Midbrain (tissue), 1 donor: ENCODE data around the gene SF3B5.
"Not testable (repeated sequence)": the region's sequence is repeated elsewhere in the genome, so short reads cannot be mapped to it uniquely, and the experiment has no call there.

ENCODE experiments used
- DNase-seq: peaks from one replicate; lab custom pipeline; 2025; lab: John Stamatoyannopoulos, UW

SF3B5 gene

DNA sequence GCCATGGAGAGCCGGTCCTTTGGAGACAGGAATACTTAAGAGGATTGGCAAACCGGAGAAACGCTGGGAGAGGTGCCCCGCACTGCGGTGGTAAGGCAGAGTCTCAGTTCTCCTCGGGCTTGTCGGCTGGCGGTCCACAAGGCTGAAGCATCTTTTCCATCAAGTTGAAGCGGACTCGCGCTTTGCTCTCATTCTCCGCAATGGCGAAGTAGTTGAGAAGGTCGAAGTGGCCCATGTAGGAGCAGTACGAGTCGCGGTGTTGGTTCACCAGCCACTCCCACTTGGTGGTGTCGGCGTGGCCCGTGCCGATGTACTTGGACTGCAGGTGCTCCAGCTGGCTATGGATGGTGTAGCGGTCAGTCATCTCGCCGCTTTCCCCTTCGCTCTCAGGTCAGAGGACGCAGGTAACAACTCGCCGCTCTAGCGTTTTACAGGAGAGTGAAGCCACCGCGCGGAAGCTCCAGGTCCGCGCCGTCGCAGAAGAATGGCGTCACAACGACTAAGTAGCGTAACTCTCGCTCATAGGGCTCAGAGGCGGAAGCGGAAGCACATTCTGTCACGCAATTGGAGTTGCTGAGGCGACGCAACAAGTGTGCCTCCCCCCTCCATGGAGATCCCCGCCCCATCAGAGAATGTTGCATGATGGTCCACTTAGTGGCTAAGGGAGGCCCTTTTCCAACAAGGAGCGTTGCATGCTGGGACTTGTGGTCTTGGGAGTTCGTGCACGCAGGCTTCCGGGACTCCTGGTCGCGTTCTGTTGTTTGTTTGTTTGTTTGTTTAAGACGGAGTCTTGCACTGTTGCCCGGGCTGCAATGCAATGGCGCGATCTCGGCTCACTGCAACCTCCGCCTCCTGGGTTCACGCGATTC is at the start of gene SF3B5:
Gene SF3B5, minus strand, starts transcription at position 440 of the 869 bp plus-strand sequence. Its CDS starts 76 bp downstream, at position 364.
- DNase-seq, result peak; percentile 100

DNA sequence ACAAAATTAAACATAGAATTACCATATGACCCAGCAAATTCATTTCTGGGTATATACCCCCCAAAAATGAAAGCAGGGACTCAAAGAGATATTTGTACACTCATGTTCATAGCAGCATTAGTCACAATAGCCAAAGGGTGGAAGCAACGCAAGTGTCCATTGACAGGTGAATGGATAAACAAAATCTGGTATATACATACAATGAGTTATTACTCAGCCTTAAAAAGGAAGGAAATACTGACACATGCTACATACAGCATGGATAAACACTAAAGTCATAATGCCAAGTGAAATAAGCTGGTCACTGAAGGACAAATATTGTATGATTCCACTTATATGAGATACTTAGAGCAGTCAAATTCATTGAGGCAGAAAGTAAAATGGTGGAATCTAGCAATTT is 49.6 kb upstream of the SF3B5 start:
- no peak for DNase-seq

DNA sequence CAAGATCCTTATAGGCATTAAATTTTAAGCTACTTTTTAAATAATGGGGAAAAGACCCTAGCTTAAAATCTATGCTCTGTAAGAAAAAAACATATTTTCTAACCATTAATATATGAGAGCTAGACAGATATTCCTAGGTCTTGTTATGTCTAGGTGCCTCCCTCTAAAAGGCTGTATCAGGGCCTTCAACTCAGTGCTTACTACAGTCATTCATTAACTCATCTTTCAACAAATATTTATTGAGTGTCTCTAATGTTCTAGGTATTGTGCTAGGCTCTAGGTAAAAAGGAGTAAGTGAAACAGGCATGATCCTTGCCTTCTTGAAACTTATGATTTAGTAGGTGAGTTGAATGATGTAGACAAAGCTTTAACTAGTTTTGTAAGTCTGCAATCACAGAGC is 48.5 kb upstream of the SF3B5 start:
- DNase-seq, result no peak

DNA sequence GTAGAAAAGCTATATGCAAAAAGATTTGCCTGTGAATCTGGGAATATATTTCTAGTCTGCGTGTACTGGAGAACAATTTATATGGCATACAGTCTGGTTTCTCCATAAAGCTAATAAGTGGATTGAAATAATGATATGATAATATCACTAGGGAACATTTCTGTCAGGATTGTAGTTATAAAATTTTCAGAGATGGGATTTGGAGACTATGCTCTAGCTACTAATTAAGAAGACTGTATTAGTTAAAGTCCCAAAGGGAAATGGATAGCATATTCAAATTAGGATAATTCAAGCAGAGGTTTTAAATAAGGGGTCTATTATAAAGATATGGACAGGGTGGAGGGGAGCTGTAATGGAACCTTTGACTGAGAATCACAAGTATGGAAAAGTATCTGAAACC is 47.7 kb upstream of the SF3B5 start:
- DNase-seq, result no peak

DNA sequence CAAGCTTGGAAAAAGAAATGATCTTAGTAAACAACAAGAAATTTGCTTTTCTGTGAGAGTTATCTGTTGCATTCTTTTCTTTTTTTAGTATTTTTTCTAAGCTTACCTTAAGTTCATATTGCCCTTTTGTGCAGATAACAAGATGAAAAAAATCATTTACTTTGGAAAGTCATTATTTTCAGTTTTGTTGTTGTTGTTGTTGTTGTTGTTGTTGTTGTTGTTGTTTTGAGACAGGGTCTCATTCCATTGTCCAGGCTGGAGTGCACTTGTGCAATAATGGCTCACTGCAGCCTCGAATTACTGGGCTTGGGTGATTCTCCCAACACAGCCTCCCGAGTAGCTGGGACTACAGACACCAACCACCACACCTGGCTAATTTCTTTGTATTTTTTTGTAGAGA is 46.1 kb upstream of the SF3B5 start:
- DNase-seq, result no peak

DNA sequence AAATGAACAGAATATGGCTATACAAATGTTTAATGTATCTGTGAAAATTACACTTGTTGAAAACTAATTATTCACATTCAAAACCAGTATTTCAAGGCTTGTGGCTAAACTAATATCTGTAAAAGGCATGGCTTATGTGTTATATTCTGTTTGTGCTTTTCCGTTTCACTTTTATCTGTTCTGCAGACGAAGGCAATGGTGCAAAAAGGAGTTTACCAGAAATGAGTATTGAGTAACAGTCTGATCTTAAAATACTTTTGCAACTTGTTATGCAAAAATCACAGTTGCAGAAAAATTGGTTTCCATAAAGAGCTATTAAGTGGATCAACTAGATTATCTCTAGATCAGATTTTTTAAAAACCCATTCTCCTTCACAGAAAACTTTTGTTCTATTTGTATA is 45.5 kb upstream of the SF3B5 start:
- no peak for DNase-seq

DNA sequence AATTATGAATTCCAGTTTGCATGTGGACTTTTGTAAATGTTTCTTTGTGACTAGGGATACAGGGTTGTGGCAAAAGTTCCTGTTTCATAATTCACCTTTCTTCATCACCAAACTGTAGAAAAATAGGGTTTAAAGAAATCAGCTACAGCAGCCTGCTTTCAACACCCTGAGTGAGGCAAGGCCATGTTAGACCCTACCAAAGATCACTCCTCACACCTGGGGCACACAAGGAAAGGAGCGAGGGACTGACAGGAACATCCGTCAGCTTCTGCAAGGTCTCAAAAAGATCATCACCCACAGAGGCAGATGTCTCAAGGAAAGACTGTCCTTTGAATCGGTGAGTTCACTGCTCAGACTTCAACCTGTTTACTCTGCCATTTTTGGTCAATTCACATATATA is 44.4 kb upstream of the SF3B5 start:
- DNase-seq, result no peak

DNA sequence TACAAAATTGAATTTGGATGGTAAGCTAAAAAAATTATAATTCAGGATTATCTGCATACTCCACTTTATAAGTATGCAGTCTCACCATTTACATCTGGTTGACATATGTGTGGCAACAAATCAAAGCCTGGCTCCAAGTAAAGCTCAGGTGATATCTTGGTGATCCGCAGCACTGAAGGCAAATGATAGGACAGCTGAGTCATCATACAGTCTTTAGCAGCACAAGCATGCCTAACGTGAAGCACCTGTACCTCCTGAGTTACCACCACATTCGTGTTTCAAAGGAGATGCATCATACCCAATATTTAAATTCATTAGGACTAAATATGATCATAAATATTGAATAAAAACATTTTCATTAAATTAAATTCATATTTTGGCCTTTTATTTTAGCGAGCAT is 43.2 kb upstream of the SF3B5 start:
- no peak for DNase-seq

DNA sequence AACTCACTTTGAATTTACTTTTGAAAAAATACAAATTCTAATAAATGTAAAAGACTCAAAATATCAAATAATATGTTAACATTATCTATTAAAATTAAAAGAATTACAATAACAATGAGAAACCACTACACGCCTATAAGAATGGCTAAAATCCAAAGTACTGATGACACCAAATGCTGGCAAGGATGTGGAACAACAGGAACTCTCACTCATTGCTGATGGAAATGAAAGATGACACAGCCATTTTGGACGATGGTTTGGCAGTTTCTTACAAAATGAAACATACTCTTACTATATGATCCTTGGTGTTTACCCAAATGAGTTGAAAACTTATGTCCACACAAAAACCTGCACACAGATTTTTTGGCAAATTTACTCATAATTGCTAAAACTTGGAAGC is 39.4 kb upstream of the SF3B5 start:
- no peak for DNase-seq

DNA sequence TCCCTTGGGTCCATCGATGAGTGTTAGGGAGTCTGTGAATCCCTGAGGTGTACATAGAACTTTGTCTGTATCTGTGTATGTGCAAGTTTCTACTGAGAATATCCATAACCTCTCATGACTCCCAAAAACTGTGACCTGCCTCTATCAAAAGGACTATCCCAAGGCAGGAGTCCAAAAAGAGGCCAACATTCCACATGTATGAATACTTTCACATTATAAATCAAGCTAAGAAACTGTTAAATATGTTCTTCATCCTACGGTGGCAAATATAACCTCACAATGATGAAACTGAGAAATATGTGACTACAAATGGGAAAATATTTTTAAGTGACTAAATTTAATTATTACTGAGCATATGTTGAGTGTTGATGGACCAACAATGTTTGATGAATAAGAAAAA is 38.8 kb upstream of the SF3B5 start:
- DNase-seq, result no peak

DNA sequence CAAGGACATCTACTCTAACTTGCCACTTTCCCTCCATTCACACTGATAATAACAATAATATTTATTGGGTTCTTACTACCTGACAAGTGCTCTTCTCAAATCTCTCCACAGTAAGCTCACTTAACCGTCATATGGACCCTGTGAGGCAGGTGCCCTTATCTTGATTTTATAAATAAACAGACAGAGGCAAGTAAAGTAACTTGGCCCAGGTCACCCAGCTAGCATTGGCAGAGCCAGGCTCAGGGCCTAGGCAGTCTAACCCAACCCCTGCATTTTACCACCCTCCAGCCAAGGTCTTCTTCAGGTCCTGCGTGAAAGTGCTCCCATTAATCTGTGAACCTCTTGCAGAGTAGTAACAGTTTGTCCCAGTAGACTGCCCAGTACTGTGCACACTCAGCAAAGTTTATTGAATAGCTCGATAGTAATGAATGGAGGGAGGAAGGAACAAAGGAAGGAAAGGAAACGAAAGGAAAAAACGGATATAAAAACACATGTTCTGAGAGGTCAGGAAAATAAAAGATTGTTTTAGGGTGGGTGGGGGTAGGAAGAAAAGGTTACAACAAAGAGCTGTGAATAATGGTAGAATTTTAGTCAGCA is 38.0 kb upstream of the SF3B5 start:
- DNase-seq, result no peak

DNA sequence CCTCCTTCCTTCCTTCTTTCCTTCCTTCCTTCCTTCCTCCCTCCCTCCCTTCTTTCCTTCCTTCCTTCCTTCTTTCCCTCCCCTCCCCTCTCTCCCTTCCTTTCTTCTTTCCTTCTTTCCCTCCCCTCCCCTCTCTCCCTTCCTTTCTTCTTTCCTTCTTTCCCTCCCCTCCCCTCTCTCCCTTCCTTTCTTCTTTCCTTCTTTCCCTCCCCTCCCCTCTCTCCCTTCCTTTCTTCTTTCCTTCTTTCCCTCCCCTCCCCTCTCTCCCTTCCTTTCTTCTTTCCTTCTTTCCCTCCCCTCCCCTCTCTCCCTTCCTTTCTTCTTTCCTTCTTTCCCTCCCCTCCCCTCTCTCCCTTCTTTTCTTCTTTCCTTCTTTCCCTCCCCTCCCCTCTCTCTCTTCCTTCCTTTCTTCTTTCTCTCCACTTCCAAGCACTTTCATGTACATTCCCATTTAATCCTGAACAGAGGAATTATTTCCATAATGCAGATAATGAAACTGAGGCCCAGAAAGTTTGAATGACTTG is 36.9 kb upstream of the SF3B5 start:
- not testable (repeated sequence) for DNase-seq

DNA sequence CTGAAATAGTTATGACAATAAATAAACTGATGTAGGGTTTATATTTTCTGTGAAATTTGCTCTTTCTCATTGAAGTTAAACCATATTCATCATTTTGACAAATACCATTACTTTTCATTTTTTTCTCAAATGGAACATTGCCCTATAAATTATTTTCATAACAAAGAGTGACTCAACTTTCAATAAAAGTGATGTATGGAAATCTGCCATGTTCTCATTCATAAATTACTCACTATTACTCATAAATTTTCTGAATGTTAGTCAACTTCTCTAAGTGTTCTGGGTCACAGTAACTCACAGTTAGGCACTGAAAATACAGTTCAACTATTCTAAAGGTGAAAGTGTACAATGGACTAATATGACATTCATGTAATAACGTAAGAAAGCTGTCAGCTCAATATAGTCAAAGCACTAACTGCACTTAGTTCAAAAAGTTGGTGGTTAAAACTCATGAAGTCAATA is 35.9 kb upstream of the SF3B5 start:
- DNase-seq, result no peak

DNA sequence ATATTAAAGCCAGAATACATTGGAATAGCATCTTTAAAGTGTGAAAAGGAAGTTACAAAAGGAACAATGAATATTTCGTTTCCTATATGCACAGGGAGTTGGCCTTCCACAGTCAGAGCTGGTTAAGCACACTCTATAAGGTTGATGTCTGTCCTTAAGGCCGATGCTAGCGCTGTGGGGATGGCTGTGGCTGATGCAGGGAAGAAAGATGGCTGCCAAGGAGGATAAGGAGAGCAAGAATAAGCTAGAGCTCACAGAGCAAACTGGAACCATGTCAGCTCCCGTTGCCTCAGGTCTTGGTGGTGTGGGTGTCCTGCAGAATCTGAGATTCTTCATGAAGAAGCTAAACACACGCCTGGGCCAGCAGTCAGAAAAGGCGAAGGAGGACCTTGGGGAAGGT is 34.1 kb upstream of the SF3B5 start:
- no peak for DNase-seq

DNA sequence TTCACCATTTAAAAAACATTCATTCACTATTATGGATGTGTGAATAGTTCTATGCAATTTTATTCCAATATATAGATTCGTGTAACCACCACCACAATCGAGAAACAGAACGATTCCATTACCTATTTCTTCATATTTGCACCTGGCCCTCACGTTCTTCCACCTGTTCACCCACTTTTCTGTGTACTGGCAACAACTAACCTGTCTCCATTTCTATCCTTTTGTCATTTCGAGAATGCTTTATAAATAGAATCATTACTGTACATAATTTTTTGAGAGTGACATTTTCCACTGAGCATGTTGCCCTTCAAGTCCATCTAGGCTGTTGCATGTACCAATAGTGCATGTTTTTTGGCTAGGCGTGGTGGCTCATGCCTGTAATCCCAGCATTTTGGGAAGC is 31.7 kb upstream of the SF3B5 start:
- no peak for DNase-seq

DNA sequence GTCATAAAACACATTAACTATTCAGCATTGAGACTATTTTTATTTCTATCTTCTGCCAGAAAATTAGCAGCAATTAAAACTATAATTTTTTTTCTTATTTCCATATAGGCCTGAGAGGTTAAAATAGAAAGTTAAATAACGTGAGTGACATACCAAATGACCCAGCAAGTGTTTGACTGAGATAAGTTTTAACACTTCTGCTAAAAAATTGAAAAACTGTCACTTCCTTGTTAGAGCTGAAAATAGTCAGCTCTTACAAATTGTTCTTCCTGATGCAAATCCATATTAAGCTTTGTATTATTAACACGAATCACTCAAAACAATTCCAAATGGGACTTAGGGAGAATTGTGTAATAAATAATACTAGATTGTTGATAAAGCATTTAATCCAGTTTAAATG is 28.5 kb upstream of the SF3B5 start:
- no peak for DNase-seq

DNA sequence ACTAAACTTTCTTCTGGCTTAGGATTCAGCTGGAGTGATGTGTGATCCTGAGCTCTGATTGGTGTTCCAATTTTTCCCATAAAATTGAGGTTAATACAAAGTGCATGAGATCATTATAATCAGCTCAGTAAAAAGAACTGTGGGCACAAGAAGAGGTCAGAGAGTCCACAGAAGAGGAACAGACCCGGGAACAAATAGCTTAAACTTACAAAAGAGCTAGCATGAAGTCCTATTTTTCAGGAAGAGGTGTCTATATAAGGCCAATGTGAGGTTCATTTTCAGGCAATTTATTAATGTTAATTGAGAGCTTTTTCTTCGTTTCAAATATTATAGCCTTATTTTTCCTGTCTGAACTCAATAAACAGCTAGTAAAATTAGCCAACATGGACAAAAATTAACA is 28.0 kb upstream of the SF3B5 start:
- DNase-seq, result no peak

DNA sequence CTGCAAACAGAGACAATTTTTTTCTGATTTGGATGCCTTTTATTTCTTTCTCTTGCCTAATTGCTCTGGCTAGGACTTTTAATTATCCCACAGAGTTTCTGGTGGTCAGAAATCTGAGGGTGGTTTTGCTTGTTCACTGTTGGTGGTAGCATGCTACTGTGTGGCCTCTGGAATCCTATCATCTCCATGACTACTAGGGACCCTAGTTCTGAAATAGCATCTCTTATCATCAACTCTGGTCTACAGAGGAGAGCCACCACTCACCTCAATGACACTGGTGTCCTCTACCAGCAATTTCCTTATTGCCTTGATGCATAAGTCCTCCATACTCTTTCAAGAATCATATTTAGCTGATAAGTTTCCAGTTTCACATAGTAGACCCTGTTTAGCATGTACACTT is 27.5 kb upstream of the SF3B5 start:
- DNase-seq, result no peak

DNA sequence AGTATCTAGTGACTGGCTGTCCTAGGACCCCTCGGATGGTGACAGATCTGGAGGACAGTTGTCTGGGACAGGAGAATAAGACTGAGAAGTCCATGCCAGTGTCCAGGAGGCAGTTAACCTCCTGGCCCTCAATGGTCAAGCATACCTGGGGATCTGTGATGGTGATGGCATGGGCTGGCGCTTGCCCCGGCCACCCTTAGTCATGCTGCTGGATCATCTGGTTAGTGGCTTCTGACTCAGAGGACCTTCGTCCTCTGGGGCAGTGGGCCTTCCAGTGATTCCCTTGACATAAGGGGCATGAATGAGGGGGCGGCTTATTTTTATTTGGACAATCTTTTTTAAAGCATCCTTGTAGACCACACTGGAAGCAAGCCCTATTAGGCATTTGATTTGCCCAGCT is 24.0 kb upstream of the SF3B5 start:
- DNase-seq, result no peak

DNA sequence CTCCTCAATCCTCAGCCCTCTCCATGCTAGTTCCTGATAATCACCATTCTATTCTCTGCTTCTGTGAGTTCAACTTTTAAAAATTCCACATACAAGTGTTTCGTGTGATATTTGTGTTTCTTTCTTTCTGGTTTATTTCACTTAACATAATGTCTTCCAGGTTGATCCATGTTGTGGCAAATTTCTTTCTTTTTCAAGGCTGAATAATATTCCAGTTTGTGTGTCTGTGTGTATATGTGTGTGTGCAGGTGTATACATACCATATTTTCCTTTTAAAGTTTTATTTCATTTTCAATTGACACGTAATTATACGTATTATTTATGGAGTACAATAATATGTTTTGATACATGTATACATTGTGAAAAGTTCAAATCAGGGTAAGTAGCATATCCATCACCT is 19.8 kb upstream of the SF3B5 start:
- no peak for DNase-seq

DNA sequence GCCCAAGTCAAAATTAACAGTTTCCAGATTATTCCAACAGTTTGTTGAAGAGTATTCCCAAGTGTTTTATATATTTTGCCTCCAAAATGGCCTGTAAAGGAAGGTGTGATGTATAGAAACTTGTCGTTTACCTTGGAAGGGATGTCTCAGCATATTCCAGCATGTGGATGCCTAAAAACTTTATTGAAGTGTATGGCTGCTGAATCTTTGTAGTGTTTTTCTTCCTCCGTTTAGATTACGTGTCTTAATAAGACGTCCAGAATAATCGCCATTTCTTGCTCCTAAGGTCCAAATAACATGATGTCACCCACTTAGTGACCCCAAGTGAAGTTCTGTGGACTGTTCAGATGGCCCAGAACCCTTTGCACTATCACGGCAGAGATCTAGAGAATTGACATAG is 18.0 kb upstream of the SF3B5 start:
- no peak for DNase-seq

DNA sequence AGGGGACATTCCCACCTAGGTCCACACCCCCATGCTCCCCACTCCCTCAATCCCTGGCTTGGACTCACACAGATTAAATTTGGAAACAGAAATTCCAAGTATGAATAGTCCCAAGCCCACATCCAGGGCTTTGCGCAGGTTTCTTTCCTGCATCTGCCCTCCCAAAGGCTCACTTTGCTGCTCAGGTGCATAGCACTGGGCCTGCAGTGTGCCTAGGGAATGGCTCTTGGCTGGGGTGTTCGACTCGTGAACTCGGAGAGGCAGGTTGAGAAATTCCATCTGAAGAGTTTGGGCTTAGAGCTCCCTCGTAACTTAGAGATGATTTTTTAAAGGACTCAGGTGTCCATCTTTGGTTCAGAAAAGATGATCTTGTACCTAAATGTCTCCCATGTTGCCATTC is 14.8 kb upstream of the SF3B5 start:
- no peak for DNase-seq

DNA sequence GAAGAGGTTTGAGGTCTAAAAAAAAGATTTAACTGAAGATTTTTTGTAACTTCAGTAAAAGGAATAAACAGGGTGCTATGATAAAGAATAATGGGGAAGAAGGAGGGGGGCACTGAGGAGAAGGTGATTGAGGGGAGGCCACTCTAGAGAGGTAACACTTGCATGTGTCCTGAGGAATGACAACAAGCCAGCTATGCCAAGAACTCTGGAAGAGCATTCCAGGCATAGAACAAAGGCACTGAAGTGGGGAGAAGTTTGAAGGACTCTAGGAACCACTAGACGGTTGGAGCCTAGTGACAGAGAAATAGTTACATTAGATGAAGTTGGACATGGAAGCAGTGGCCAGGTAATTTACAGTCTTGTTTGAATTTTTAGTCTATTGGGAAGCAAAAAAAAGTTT is 10.8 kb upstream of the SF3B5 start:
- no peak for DNase-seq
